ENCODE measurements around the gene UBQLNL.

GRCh38 chr11:5557751-5558150, 41.3 kb upstream of the UBQLNL start:
- TF ChIP-seq, protein P1, sequence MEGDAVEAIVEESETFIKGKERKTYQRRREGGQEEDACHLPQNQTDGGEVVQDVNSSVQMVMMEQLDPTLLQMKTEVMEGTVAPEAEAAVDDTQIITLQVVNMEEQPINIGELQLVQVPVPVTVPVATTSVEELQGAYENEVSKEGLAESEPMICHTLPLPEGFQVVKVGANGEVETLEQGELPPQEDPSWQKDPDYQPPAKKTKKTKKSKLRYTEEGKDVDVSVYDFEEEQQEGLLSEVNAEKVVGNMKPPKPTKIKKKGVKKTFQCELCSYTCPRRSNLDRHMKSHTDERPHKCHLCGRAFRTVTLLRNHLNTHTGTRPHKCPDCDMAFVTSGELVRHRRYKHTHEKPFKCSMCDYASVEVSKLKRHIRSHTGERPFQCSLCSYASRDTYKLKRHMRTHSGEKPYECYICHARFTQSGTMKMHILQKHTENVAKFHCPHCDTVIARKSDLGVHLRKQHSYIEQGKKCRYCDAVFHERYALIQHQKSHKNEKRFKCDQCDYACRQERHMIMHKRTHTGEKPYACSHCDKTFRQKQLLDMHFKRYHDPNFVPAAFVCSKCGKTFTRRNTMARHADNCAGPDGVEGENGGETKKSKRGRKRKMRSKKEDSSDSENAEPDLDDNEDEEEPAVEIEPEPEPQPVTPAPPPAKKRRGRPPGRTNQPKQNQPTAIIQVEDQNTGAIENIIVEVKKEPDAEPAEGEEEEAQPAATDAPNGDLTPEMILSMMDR (conservative IDR thresholded peaks at IDR 0.05; ENCODE audit: low read depth, low read length), result no peak
- no peak for TF ChIP-seq EZH2 (IDR thresholded peaks at IDR 0.05; ENCODE audit: borderline replicate concordance, low read depth, low read length, poor library complexity, severe bottlenecking)

Data from A673 (cell line).